HCEC 1CT (cell line): ENCODE data around the gene NUDT22.

ENCODE experiments used
- DNase-seq: peaks from one replicate; pipeline ENCODE4 v3.0.0-alpha.2; 2017

NUDT22 gene

GRCh38 chr11:64207256-64208085, 18.6 kb upstream of the NUDT22 start:
- DNase-seq, result peak; percentile 73

GRCh38 chr11:64208086-64208795, 17.8 kb upstream of the NUDT22 start:
- no peak for DNase-seq

DNA sequence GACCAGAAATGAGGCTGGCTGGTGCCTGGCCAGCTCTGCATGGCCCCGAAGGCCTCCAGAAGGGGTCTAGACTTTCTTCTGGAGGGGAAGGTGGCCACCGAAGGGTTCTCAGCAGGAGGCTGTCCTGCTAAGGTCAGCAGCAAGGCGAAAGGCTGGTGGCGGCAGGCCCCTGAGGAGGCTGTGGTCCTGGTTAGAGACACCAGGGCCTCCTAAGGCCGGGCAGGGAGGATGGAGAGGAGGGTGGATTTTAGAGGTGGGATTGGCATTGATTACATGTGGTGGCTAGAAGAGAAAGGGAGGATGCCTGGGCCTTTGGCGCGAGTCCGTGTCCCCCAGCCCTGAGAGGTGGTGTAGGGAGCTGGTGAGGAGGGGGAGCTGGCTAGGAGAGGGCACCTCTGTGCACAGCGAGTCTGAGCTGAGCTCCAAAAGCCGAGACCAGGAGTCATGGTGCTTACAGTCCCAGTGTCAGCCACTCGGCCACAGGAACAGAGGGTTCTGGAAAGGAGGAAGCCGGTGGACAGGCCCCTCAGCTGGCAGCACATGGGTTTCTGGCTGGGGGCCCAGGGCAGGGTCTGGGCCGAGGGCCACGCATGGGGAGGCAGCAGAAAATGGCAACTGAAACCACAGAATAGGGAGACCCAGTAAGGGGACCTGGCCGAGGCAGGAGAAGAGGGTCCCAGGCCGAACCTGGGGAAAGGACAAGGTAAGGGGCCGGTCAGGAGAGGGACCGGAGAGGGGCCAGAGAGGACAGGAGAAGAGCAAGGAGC, 17.1 kb upstream of the NUDT22 start:
- DNase-seq, result no peak

- no peak for DNase-seq
These were observed 16.6 kb upstream of the NUDT22 start for GRCh38 chr11:64209563-64209843.

- DNase-seq, result no peak
These were observed 15.6 kb upstream of the NUDT22 start for GRCh38 chr11:64210301-64211020.

- no peak for DNase-seq
These were observed 14.7 kb upstream of the NUDT22 start for GRCh38 chr11:64211181-64211872.

GRCh38 chr11:64216879-64217278, 9.2 kb upstream of the NUDT22 start:
- DNase-seq, result no peak

- no peak for DNase-seq
These were observed 7.3 kb upstream of the NUDT22 start for GRCh38 chr11:64218628-64219353.

DNA sequence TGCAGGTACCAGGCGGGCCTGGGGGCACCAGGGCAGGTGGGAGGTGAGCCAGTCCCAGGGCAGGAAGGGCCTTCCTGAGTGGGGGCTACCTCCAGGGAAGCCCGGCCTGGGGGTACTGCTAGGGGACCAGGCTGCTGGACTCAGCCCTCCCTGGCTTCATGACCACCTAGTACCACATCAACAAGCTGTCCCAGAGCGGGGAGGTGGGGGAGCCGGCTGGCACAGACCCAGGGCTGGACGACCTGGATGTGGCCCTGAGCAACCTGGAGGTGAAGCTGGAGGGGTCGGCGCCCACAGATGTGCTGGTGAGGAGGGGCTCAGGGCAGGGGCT, 6.8 kb upstream of the NUDT22 start:
- DNase-seq, result no peak

GRCh38 chr11:64219755-64220154, 6.3 kb upstream of the NUDT22 start:
- DNase-seq, result no peak

- DNase-seq, result no peak
These were observed 5.8 kb upstream of the NUDT22 start for GRCh38 chr11:64220271-64220670.

GRCh38 chr11:64220798-64221197, 5.3 kb upstream of the NUDT22 start:
- no peak for DNase-seq

DNA sequence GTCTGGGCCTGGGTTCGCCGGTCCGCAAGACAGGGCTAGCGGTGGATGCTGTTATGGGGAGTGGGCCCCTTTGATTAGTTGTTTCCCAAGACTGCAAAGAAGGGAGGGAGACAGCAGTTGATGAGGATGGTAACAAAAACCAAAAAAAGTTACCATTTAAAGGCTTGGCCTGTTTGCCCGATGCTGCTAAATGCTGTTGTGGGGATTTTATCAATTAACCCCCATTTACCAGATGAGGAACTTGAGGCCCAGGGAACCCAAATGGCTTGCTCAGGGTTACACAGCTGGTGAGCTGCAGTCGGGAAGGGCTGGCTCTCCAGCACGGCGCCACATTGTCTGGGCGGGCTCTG, 3.4 kb upstream of the NUDT22 start:
- no peak for DNase-seq

DNA sequence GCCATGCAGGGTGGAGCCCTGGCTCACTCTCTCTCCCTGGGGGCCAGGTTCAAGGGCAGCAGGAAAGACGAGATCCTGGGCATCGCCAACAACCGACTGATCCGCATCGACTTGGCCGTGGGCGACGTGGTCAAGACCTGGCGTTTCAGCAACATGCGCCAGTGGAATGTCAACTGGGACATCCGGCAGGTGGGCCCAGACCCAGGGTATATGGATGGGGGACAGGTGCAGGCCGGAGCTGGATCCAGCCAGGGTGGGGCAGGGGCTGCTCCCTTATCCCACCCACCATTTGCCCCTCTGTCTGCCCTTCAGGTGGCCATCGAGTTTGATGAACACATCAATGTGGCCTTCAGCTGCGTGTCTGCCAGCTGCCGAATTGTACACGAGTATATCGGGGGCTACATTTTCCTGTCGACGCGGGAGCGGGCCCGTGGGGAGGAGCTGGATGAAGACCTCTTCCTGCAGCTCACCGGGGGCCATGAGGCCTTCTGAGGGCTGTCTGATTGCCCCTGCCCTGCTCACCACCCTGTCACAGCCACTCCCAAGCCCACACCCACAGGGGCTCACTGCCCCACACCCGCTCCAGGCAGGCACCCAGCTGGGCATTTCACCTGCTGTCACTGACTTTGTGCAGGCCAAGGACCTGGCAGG, 2.9 kb upstream of the NUDT22 start:
- no peak for DNase-seq

- DNase-seq, result no peak
These were observed 1.8 kb upstream of the NUDT22 start for GRCh38 chr11:64224151-64224890.

- no peak for DNase-seq
These were observed 1.0 kb upstream of the NUDT22 start for GRCh38 chr11:64224891-64225607.

GRCh38 chr11:64226507-64227051, 505 bp downstream of the NUDT22 start:
- no peak for DNase-seq

DNA sequence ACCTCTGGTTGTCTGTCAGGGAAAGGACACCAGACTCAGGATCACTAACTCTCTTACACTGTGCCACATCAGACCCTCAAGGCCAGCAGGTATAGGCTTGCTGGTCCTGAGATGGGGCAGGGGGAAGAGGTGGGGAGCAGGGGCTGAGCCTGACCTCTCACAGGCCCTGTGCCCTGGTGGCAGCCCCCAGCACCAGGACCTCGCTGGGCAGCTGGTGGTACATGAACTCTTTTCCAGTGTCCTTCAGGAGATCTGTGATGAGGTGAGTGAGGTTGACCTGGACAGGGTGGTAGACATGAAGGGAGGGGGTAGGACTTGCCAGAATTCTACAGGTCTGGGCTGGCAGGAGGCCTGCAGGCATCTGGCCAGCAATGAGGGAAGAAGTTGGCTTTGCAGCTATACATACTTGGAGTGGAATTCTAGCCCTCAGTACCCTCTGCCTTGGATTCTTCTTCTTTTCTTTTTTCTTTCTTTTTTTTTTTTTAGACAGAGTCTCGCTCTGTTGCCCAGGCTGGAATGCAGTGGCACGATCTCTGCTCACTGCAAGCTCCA, 1.4 kb downstream of the NUDT22 start:
- DNase-seq, result no peak

GRCh38 chr11:64229090-64229743, 3.1 kb downstream of the NUDT22 start:
- no peak for DNase-seq
